Naive thymus-derived CD4-positive, alpha-beta T cell (primary cell): ENCODE data around the gene NSMF. TPM values are rescaled to one million over a fixed set of nuclear protein-coding genes. Genes with fewer than 3 reads are reported as not detected.

ENCODE experiments used
- ATAC-seq: fragments of 150-1000 bp; cut with Tn5 transposase; 2 replicates; pipeline ENCODE4 v1.10.0; 2021; ENCODE audit warnings: mild to moderate bottlenecking, moderate library complexity
- CTCF ChIA-PET: fragments of 350-600 bp; sonication (Branson Sonifier 250); formaldehyde crosslinking; loops from one replicate; lab custom pipeline; 2021; ENCODE audit warnings: antibody characterized with exemption; lab: Charles Lee
- POLR2A ChIA-PET: fragments of 350-600 bp; sonication (Branson Sonifier 250); formaldehyde crosslinking; loops from one replicate; lab custom pipeline; 2021; ENCODE audit warnings: antibody characterized with exemption, inconsistent platforms; lab: Charles Lee
- DNase-seq, 9 donors: peaks; one replicate each; pipeline versions ENCODE4 v3.0.0 to v3.0.0-alpha.2; 2020 to 2022; ENCODE audit warnings: mixed read lengths in 1 of 9
- H3K27ac ChIP-seq: one replicate; pipeline ENCODE4 v1.7.0; 2013; ENCODE audit warnings: mild to moderate bottlenecking, low read depth, low read length, moderate library complexity
- H3K27me3 ChIP-seq, 2 donors: one replicate each; pipeline ENCODE4 v1.7.0; 2013; ENCODE audit warnings: low read length in 2 of 2, mild to moderate bottlenecking in 2 of 2, moderate library complexity in 2 of 2; ENCODE audit not compliant: control insufficient read depth in 2 of 2, insufficient read depth in 2 of 2
- H3K36me3 ChIP-seq, 3 experiments: 1 replicate in 2 of 3; 2 replicates in 1 of 3; pipeline ENCODE4 v1.7.0; 2013; ENCODE audit warnings: low read length in 3 of 3, mild to moderate bottlenecking in 3 of 3, moderate library complexity in 1 of 3; ENCODE audit not compliant: insufficient read depth in 3 of 3, control insufficient read depth in 2 of 3
- H3K4me1 ChIP-seq, 2 donors: one replicate each; pipeline ENCODE4 v1.7.0; 2013; ENCODE audit warnings: low read length in 2 of 2, mild to moderate bottlenecking in 2 of 2, moderate library complexity in 1 of 2; ENCODE audit not compliant: control insufficient read depth in 2 of 2, insufficient read depth in 2 of 2
- H3K4me3 ChIP-seq: 2 replicates; pipeline ENCODE4 v1.7.0; 2013; ENCODE audit warnings: mild to moderate bottlenecking, low read length
- H3K9me3 ChIP-seq, 3 experiments: 1 replicate in 2 of 3; 2 replicates in 1 of 3; pipeline ENCODE4 v1.7.0; 2013; ENCODE audit warnings: low read length in 3 of 3; ENCODE audit not compliant: control insufficient read depth in 2 of 3
- H3K27ac Mint-ChIP-seq, 9 donors: one replicate each; pipeline ENCODE4 v1.8.0; 2020 to 2022; ENCODE audit warnings: mixed read lengths in 9 of 9, mild to moderate bottlenecking in 8 of 9, moderate library complexity in 5 of 9, inconsistent platforms in 2 of 9
- H3K27me3 Mint-ChIP-seq, 5 donors: one replicate each; pipeline ENCODE4 v1.8.0; 2021 to 2022; ENCODE audit warnings: mixed read lengths in 5 of 5, mild to moderate bottlenecking in 1 of 5
- H3K36me3 Mint-ChIP-seq, 5 donors: one replicate each; pipeline ENCODE4 v1.8.0; 2020 to 2022; ENCODE audit warnings: mixed read lengths in 5 of 5, mild to moderate bottlenecking in 3 of 5, inconsistent platforms in 1 of 5
- H3K4me1 Mint-ChIP-seq, 7 donors: one replicate each; pipeline ENCODE4 v1.8.0; 2020 to 2022; ENCODE audit warnings: mixed read lengths in 7 of 7, mild to moderate bottlenecking in 3 of 7, inconsistent platforms in 1 of 7
- H3K4me3 Mint-ChIP-seq, 10 donors: one replicate each; pipeline ENCODE4 v1.8.0; 2020 to 2022; ENCODE audit warnings: mild to moderate bottlenecking in 10 of 10, mixed read lengths in 10 of 10, moderate library complexity in 6 of 10, inconsistent platforms in 2 of 10
- H3K9me3 Mint-ChIP-seq, 11 donors: one replicate each; pipeline ENCODE4 v1.8.0; 2020 to 2022; ENCODE audit warnings: mixed read lengths in 11 of 11, mild to moderate bottlenecking in 4 of 11, inconsistent platforms in 1 of 11, moderate library complexity in 1 of 11
- intact Hi-C, 2 donors: fragments of 100-400 bp; cut with micrococcal nuclease; formaldehyde crosslinking; loops; one replicate each; pipeline ENCODE4 v1.15.1; 2023
- polyA plus RNA-seq, 2 donors: library from polyadenylated mRNA; unstranded; fragments of 300-500 nt; fragmentation: Illumina TruSeq; gene quantifications; one replicate each; pipeline ENCODE4 v1.2.3, GENCODE V29; 2021
- total RNA-seq, 6 experiments: library from RNA in 5 of 6; stranded (reverse) in 5 of 6; gene quantifications; 1 replicate in 5 of 6; 2 replicates in 1 of 6; pipeline ENCODE4 v1.2.3 and lab custom pipeline; 2021 to 2026

The NSMF gene
- total and polyA plus RNA-seq, 7 experiments from 2014 or later: 10.9 to 92.0 (median 29.0) TPM

DNA sequence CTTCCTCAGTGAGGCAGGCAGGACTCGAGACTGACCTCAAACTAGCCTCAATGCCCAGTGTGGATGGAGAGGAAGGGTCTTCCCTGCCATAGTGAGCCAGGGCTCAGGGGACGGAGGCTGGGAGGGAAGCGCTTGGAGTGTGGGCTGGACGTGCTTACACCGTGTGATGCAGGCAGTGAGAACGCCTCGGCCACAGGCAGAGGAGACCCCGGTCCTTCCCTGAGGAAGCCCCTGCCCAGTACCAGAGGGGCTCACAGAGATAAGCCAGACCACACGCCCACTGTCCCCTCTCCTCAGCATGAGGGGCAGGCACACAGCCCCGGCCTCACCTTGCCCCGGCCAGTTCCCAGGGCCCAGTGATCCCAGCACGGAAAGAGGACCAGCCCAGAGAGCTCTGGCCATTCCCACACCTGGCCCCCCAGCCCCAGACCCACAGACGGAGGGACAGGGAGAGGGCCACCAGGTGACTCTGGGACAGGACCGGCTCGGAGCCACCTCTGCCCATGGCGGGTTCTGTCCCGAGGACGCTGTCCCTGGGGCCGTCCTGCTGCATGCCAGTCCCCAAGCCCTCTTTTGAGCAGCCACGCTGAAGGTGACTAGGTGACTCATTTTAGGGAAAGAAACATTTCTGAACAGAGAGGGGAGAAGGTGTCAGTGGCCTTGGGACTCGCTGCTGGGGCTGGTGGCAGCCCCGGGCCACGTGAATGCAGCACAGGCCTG, 6.0 kb upstream of the NSMF start:
- Mint-ChIP-seq H3K4me1 (peaks cover 9 to 36% (median 13%) of the 10 kb centered on the region in 7 donors), H3K27me3 (peaks cover 0 to 9% (median 0%) of the 10 kb centered on the region in 5 donors), H3K4me3 (no peak overlapping the region), H3K27ac (peak overlapping the region in 2 of 9 donors; percentile 15 to 77), H3K36me3 (no peaks in the 10 kb centered on the region), H3K9me3 (peaks cover 0 to 4% (median 0%) of the 10 kb centered on the region in 11 donors)
- Histone ChIP-seq H3K9me3 (no peaks in the 10 kb centered on the region), H3K36me3 (no peaks in the 10 kb centered on the region), H3K27me3 (no peaks in the 10 kb centered on the region), H3K27ac (no peak overlapping the region), H3K4me3 (no peak overlapping the region), H3K4me1 (peaks cover 27 to 33% of the 10 kb centered on the region in 2 donors)
- no peak for DNase-seq
- intact Hi-C loops: loop anchor here in 1 of 2 donors (5.0 kb wide), 1 partner anchor 87 kb away; the partner anchor contains the start of genes MRPL41 and PNPLA7
- ATAC-seq: no peak
- ChIA-PET POLR2A (interaction anchor here (1.4 kb wide), 1 partner anchor 11 kb away, joined by 4 read pairs; no protein-coding TSS in a partner anchor), CTCF (no interaction called here)

DNA sequence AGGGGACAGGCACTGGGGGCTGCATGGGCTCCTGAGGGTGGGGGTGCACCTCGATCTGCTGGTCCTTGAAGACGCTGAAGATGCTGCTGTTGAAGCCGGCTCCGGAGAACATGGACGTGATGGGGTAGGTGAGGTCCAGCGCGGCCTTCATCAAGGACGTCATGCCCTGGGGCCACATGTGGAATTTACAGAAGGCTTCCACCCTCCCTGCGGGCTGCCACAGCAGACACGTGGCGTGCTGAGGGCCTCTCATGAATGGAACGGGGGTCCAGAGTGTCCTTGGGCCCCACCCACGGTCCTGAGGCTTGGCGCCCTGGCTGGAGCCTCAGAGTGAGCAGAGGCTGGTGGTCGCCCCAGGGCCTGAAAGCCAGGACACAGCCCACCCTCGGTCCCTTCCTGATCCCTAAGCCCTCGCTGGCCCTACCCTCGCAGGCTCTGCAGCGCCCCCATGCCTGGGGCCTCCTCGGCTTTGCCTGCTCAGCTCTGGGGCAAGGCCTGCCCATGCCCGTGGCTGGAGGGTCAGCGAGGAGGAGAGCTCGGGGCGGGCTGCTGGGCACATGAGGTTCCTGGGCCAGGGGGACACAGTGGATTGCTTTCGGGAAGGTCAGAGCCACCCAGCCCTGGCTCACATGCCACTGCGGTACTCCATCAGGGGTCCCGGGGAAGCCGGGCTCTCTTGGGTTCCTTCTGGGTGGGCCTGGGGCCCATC, 5.3 kb upstream of the NSMF start:
- H3K4me3 Mint-ChIP-seq: no peak overlapping the region
- Histone ChIP-seq H3K9me3 (no peaks in the 10 kb centered on the region), H3K36me3 (no peaks in the 10 kb centered on the region), H3K4me1 (peaks cover 35 to 40% of the 10 kb centered on the region in 2 donors), H3K27me3 (no peaks in the 10 kb centered on the region), H3K27ac (no peak overlapping the region), H3K4me3 (no peak overlapping the region)
- ATAC-seq: no peak
- ChIA-PET CTCF (no interaction called here), POLR2A (no interaction called here)
- peaks cover 10 to 39% (median 17%) of the 10 kb centered on the region in 7 donors for H3K4me1 Mint-ChIP-seq
- intact Hi-C loops: loop anchor here in 1 of 2 donors (5.0 kb wide), 1 partner anchor 88 kb away; the partner anchor contains the start of genes MRPL41 and PNPLA7
- H3K36me3 Mint-ChIP-seq: no peaks in the 10 kb centered on the region
- peaks cover 0 to 9% (median 0%) of the 10 kb centered on the region in 5 donors for H3K27me3 Mint-ChIP-seq
- no peak for DNase-seq
- H3K27ac Mint-ChIP-seq: peak overlapping the region in 2 of 9 donors; percentile 52 to 67
- H3K9me3 Mint-ChIP-seq: peaks cover 0 to 4% (median 0%) of the 10 kb centered on the region in 11 donors

DNA sequence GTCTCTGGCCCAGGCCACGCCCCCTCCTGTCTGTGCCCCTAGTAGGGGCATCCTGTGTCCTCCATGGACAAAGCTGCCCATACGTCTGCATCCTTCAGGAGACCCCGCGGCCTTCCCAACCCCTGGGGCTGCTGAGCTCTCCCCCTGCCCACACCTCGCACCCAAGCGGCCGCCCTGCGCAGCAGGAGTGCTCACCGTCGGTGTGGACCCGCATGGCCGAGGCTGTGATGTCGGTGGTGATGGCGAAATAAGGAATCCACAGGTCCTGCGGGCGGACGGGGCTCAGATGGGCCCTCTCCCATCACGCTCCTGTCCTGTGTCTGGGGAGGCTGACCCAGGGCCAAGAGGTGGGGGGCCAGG, 4.8 kb upstream of the NSMF start:
- Mint-ChIP-seq H3K36me3 (no peaks in the 10 kb centered on the region), H3K27ac (peak overlapping the region in 3 of 9 donors; percentile 34 to 67 (median 59)), H3K4me1 (peaks cover 6 to 38% (median 17%) of the 10 kb centered on the region in 7 donors), H3K4me3 (peak overlapping the region in 1 of 10 donors; percentile 47), H3K27me3 (peaks cover 0 to 5% (median 0%) of the 10 kb centered on the region in 5 donors), H3K9me3 (peaks cover 0 to 4% (median 0%) of the 10 kb centered on the region in 11 donors)
- DNase-seq: no peak
- intact Hi-C loops: loop anchor here in 1 of 2 donors (2.0 to 5.0 kb wide), 3 partner anchors 19 to 141 kb away; partner anchors contain the start of genes ARRDC1, MRPL41 and PNPLA7
- H3K27ac ChIP-seq: no peak overlapping the region
- CTCF ChIA-PET: no interaction called here
- POLR2A ChIA-PET: interaction anchor here (1.4 kb wide), 1 partner anchor 223 kb away, joined by 3 read pairs; the partner anchor contains the start of gene TUBB4B
- no peak overlapping the region for H3K4me3 ChIP-seq
- no peak for ATAC-seq
- H3K9me3 ChIP-seq: no peaks in the 10 kb centered on the region
- peaks cover 36 to 42% of the 10 kb centered on the region in 2 donors for H3K4me1 ChIP-seq
- H3K36me3 ChIP-seq: no peaks in the 10 kb centered on the region
- H3K27me3 ChIP-seq: no peaks in the 10 kb centered on the region

DNA sequence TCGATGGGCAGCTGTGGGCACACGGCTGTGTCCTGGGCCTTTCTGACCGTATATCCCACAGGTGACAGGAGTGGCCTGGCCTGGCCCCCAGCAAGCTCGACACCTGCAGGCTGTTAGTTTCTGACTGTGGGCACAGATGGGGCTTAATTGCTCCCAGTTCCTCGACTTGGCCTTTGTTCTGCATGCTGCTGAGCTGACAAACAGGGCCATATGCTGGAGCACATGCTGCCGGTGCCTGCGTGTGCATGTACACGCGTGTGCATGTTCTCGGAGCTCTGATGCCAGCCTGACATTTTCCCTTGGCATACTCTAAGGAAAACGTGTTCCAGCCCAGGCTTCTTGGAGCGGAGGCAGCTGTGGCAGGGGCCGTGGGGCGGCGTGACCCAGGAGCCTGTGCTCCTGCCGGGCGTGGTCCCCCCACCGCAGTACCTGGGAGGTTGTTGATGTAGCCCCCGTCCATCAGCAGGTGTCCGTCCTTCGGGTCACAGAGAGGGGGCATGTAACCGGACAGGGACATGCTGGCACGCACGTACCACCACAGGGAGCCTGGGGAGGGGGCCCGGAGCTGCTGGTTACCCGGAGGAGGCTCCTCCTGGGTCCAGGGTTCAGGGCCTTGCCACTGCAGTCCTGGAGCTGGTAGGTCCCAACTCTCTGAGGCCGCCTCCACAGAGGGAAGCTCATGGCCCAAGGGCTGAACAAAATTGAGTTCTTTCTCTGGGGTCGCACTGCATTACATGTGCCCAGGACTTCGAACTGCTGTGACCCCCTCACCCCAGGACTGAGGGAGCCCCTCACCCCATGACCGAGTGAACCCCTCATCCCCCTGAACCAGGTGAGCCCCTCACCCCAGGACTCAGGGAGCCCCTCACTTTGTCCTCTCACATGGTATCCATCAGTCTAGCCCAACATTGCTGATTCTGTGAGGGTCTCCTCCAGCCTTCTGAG, 4.1 kb upstream of the NSMF start:
- Mint-ChIP-seq H3K4me1 (peaks cover 5 to 38% (median 17%) of the 10 kb centered on the region in 7 donors), H3K4me3 (peak overlapping the region; percentile 25 to 70 (median 48)), H3K27ac (peak overlapping the region; percentile 68 to 95 (median 85)), H3K27me3 (peaks cover 0 to 2% (median 0%) of the 10 kb centered on the region in 5 donors), H3K9me3 (peaks cover 0 to 4% (median 0%) of the 10 kb centered on the region in 11 donors), H3K36me3 (no peaks in the 10 kb centered on the region)
- ChIA-PET CTCF (no interaction called here), POLR2A (interaction anchor here (0.6 to 1.4 kb wide), 2 partner anchors 27 to 223 kb away, joined by 3 read pairs; partner anchors contain the start of gene TUBB4B)
- DNase-seq (no peak), ATAC-seq (no peak)
- Histone ChIP-seq H3K9me3 (no peaks in the 10 kb centered on the region), H3K27ac (peak overlapping the region; percentile 93), H3K4me3 (no peak overlapping the region), H3K27me3 (no peaks in the 10 kb centered on the region), H3K4me1 (peaks cover 36 to 42% of the 10 kb centered on the region in 2 donors), H3K36me3 (no peaks in the 10 kb centered on the region)
- intact Hi-C loops: loop anchor here in 1 of 2 donors (2.0 to 5.0 kb wide), 3 partner anchors 18 to 142 kb away; partner anchors contain the start of genes ARRDC1, MRPL41 and PNPLA7

DNA sequence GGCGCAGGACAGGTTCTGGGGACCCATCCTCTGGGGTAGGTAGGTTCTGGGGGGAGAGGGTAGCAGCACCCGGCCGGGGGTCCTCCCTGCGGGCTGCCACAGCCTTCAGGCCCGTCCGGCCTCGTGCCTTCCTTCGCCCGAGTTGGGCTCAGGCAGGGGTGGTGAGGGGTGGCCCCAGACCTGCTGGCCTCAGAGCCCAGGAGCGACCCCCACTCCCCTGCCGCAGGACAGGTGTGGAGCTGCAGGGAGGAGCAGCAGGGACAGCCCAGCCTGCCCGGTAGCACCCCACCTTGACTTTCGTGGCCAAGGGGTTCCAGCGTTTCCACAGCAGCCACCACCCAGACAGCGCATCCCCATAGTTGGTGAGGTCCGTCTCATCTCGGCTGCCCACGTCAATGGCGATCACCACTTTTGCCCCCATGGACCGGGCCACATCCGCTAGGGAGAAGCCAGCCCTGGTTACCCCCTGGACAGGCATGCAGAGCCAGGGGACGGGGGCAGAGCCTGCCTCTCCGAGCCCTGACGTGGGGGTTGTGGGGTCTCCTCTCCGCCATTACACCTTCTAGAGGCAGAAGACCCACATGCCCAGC, 3.4 kb upstream of the NSMF start:
- H3K4me1 Mint-ChIP-seq: peaks cover 5 to 38% (median 17%) of the 10 kb centered on the region in 7 donors
- DNase-seq: no peak

More for the DNA sequence above, 3.4 kb upstream of the NSMF start:
- Histone ChIP-seq H3K27ac (peak overlapping the region; percentile 93), H3K36me3 (peaks cover 0 to 5% (median 0%) of the 10 kb centered on the region in 3 experiments), H3K27me3 (no peaks in the 10 kb centered on the region), H3K9me3 (no peaks in the 10 kb centered on the region), H3K4me3 (peak overlapping the region; percentile 52), H3K4me1 (peaks cover 36 to 42% of the 10 kb centered on the region in 2 donors)
- intact Hi-C loops: loop anchor here in 1 of 2 donors (2.0 to 5.0 kb wide), 3 partner anchors 18 to 142 kb away; partner anchors contain the start of genes ARRDC1, MRPL41 and PNPLA7
- no peak for ATAC-seq
- Mint-ChIP-seq H3K9me3 (peaks cover 0 to 4% (median 0%) of the 10 kb centered on the region in 11 donors), H3K27ac (peak overlapping the region in 8 of 9 donors; percentile 74 to 98 (median 92)), H3K4me3 (peak overlapping the region in 9 of 10 donors; percentile 33 to 87 (median 79)), H3K27me3 (no peaks in the 10 kb centered on the region), H3K36me3 (no peaks in the 10 kb centered on the region)
- CTCF ChIA-PET: no interaction called here
- POLR2A ChIA-PET: interaction anchor here (0.6 to 1.4 kb wide), 4 partner anchors 13 to 222 kb away, joined by 3 to 7 read pairs (median 3); partner anchors contain the start of gene TUBB4B
